LNCaP clone FGC (cell line): Measurements from ENCODE around the gene CREM.
"Not testable (repeated sequence)": the region's sequence is repeated elsewhere in the genome, so short reads cannot be mapped to it uniquely, and the experiment has no call there.

Experiments used
- DNase-seq: peaks from one replicate; pipeline ENCODE4 v3.0.0-alpha.2; 2011; ENCODE audit warnings: low read depth
- H3K4me3 ChIP-seq: 2 replicates; pipeline ENCODE4 v1.5.1; 2011; ENCODE audit warnings: mild to moderate bottlenecking, low read depth, low read length, control low read depth
- TF ChIP-seq, protein P1 (sequence below): IDR thresholded peaks from 2 replicates; pipeline ENCODE4 v1.5.1; 2012; ENCODE audit warnings: mild to moderate bottlenecking; ENCODE audit not compliant: control insufficient read depth, insufficient read depth; ENCODE audit errors: extremely low read depth

The CREM gene

GRCh38 chr10:35210961-35211360, 84.3 kb downstream of the CREM start:
- no peak overlapping the region for H3K4me3 ChIP-seq
- no peak for DNase-seq
- TF ChIP-seq, protein P1, sequence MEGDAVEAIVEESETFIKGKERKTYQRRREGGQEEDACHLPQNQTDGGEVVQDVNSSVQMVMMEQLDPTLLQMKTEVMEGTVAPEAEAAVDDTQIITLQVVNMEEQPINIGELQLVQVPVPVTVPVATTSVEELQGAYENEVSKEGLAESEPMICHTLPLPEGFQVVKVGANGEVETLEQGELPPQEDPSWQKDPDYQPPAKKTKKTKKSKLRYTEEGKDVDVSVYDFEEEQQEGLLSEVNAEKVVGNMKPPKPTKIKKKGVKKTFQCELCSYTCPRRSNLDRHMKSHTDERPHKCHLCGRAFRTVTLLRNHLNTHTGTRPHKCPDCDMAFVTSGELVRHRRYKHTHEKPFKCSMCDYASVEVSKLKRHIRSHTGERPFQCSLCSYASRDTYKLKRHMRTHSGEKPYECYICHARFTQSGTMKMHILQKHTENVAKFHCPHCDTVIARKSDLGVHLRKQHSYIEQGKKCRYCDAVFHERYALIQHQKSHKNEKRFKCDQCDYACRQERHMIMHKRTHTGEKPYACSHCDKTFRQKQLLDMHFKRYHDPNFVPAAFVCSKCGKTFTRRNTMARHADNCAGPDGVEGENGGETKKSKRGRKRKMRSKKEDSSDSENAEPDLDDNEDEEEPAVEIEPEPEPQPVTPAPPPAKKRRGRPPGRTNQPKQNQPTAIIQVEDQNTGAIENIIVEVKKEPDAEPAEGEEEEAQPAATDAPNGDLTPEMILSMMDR: no peak

GRCh38 chr10:35211390-35211789, 84.7 kb downstream of the CREM start:
- TF ChIP-seq, protein P1: no peak
- no peak overlapping the region for H3K4me3 ChIP-seq
- no peak for DNase-seq

DNA sequence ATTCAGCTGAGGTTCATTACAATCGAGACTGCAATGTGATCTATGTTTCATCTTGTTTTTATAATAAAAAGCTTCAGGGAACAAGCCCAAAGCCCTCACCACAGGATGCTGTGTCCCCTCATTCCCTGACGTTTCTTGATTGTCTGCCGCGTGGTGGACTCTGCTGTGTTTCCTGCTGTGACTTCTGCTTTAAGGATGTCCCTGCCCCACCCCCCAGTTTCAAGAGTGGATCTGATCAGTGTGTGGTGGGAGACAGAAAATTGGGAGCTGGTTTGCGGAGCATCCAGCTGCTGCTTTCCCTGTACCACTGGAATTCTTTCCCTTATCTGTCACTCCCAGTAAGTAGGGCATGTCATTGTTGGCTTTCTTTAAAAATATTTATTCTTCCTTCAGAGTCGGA, 86.2 kb downstream of the CREM start:
- TF ChIP-seq, protein P1: no peak
- DNase-seq: no peak
- no peak overlapping the region for H3K4me3 ChIP-seq

DNA sequence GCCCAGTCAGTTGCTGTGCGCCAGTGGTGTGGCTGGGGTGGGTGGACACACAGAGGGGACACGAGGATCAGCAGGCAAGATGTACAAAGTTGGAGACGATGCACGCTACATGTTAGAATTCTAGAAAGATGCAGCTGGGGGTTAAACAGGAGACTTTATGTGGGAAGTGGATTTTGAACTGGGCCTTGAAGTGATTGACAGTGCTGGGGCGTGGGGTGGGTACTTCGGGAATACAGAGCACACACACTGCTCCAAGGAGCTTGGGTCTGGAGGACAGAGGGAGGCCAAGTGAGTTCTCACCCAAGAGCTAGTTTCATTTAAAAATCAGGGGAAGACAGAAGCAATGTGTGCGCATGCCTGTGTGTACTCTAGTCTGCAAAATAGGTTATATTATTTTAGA, 87.1 kb downstream of the CREM start:
- DNase-seq: no peak
- no peak overlapping the region for H3K4me3 ChIP-seq
- TF ChIP-seq, protein P1: no peak

DNA sequence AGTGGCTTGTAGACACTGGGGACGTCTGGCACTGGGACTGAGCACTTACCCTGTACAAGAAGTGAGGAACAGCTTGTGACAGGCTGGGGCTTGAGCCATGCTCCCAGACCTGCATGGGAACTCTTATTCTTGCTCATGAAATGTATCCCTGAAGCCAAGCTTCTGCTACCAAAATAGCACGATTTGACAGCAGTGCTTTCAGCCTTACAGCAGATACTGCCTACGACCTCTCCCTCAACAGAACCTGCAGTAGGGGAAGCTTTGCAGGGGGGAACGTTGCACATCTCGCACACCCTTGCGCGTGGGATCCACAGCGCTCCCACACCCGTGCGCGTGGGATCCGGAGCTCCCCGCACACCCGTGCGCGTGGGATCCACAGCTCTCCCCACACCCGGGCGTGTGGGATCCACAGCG, 88.0 kb downstream of the CREM start:
- TF ChIP-seq, protein P1: no peak
- DNase-seq: no peak
- H3K4me3 ChIP-seq: no peak overlapping the region

DNA sequence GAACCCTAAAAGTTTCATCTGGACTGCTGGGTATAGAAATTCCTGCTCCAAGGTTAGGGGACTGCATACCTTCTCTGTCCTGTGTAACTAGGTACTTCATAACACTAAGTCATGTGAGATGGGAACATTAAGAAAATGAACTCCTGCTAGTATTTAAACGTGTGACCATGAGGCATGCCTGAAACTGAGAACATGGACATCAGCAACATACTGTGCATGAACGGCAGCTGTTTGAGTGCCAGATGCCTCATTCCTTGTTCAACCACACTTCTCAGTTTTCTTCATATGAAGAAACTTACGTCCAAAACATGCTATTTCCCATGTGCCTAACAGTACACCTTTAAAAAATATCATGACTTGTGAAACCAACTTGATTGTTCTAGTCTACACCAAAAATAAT, 88.5 kb downstream of the CREM start:
- no peak overlapping the region for H3K4me3 ChIP-seq
- TF ChIP-seq, protein P1: no peak
- DNase-seq: no peak

DNA sequence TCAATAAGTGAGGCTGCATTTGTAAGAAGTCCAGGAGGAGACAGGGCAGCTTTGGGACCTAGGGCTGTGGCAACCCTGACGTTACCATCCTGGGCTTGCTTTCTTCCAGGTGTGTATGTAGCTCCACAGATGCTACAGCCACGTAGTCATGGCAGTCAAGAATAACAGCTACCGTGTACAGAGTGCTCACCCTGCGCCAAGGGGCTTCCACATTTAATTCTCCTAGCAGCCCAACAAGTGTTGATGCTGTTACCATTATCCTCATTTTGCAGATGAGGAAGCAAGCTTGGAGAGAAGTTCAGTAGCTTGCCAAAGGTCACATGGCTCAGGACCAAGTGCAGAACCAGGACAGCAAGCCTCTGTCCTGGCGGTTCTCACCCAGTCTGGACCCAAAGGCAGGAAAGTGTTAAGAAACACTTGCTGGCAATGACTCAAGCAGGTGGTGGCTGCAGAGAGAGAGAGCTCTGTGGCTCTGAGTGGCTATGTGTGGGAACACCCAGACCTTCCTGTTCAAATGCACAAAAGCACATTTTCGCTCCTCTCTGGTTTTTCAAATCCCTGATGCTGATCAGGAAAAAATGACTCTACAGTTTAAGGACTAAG, 89.8 kb downstream of the CREM start:
- peak; percentile 65 for DNase-seq
- TF ChIP-seq, protein P1: no peak
- no peak overlapping the region for H3K4me3 ChIP-seq

DNA sequence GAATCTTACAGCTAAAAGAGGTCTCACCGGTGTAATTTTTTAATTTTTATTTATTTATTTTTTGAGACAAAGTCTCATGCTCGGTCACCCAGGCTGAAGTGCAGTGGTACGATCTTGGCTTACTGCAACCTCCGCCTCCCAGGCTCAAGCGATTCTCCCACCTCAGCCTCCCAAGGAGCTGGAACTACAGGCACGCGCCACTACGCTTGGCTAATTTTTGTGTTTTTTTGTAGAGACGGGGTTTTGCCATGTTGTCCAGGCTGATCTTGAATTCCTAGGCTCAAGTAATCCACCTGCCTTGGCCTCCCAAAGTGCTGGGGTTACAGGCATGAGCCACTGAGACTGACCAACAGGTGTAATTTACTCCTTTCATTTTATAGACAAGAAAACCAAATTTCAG, 90.3 kb downstream of the CREM start:
- not testable (repeated sequence) for DNase-seq, H3K4me3 ChIP-seq
